ENCODE measurements around the gene TOMM6. TPM values are rescaled to one million over a fixed set of nuclear protein-coding genes. Genes with fewer than 3 reads are reported as not detected.

The TOMM6 gene
- total RNA-seq, 1 donor from 2014 or later, result 203 TPM

DNA sequence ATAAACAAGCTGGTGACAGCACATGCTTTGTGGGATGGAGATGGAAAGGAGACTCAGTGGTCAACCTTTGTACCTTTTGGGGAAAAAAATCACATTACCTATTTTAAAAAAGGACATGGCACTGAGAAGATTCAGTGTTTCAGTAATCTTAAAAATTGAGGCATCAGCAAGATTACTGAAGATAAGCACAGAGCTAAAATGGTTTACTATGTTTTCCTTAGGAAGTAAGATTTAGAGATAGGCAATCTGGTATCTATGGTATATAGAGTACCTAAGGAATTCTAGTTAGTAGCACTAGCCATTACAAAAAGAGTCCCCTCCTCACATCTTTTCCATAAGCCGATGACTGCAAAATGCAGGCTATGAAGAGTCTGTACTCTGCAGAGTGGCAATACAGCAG lies 35.7 kb downstream of the TOMM6 start:
- TF ChIP-seq, protein P1, sequence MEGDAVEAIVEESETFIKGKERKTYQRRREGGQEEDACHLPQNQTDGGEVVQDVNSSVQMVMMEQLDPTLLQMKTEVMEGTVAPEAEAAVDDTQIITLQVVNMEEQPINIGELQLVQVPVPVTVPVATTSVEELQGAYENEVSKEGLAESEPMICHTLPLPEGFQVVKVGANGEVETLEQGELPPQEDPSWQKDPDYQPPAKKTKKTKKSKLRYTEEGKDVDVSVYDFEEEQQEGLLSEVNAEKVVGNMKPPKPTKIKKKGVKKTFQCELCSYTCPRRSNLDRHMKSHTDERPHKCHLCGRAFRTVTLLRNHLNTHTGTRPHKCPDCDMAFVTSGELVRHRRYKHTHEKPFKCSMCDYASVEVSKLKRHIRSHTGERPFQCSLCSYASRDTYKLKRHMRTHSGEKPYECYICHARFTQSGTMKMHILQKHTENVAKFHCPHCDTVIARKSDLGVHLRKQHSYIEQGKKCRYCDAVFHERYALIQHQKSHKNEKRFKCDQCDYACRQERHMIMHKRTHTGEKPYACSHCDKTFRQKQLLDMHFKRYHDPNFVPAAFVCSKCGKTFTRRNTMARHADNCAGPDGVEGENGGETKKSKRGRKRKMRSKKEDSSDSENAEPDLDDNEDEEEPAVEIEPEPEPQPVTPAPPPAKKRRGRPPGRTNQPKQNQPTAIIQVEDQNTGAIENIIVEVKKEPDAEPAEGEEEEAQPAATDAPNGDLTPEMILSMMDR (conservative IDR thresholded peaks at IDR 0.05), result no peak
- no peaks in the 10 kb centered on the region for H3K4me1 Mint-ChIP-seq (ENCODE audit: unreplicated experiment)
- no peaks in the 10 kb centered on the region for H3K9me3 Mint-ChIP-seq
- DNase-seq (ENCODE audit: extremely low spot score, unreplicated experiment), result no peak
- no peaks in the 10 kb centered on the region for H3K36me3 Mint-ChIP-seq
- H3K4me3 Mint-ChIP-seq, result no peak overlapping the region
- H3K27ac Mint-ChIP-seq, result no peak overlapping the region
- H3K27me3 Mint-ChIP-seq, result no peaks in the 10 kb centered on the region

DNA sequence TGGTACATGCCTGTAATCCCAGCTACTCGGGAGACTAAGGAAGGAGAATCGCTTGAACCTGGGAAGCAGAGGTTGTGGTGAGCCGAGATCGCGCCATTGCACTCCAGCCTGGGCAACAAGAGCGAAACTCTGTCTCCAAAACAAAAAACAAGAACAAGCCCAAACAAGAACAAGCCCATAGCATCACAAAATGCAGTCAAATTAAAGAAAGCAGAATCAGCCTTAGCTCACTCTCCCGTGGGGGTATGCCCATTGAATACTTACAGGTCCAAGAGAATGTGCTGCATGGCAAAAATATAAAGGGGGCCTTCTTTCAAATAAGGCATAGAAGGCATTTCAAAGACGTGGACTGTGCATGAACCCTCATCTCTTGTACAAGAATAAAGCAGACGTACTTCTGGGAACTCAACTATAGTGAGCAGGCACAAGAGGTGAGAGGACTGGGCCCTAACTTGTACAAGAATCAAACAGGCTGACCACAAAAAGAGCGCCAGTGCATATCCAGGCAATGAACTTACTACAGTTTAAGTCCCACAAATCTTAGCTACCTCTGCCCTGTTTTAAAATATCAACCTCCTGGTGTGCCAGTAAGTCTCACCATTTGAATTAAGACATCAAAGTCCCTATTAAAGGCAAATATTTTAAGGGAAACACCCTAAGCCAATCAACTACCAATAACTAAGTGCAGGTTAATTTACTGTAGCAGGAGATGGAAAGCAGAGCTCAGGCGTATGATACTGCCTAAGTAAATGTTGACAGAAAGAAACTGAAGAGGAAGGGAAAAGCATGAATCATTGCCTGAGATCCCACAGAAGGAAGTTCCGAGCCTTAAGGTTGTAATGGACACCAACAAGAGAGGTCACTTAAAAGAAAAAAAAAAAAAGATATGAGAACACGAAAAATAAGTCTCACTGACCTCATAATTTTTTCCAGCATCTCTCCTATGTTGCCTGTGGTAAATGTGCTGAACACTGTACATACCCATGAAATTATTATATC lies 37.4 kb downstream of the TOMM6 start:
- DNase-seq (ENCODE audit: extremely low spot score, unreplicated experiment), result no peak
- TF ChIP-seq, protein P1 (conservative IDR thresholded peaks at IDR 0.05), result no peak
- Mint-ChIP-seq H3K4me3 (no peak overlapping the region), H3K36me3 (no peaks in the 10 kb centered on the region), H3K27me3 (no peaks in the 10 kb centered on the region), H3K27ac (no peak overlapping the region), H3K9me3 (no peaks in the 10 kb centered on the region), H3K4me1 (ENCODE audit: unreplicated experiment) (no peaks in the 10 kb centered on the region)

DNA sequence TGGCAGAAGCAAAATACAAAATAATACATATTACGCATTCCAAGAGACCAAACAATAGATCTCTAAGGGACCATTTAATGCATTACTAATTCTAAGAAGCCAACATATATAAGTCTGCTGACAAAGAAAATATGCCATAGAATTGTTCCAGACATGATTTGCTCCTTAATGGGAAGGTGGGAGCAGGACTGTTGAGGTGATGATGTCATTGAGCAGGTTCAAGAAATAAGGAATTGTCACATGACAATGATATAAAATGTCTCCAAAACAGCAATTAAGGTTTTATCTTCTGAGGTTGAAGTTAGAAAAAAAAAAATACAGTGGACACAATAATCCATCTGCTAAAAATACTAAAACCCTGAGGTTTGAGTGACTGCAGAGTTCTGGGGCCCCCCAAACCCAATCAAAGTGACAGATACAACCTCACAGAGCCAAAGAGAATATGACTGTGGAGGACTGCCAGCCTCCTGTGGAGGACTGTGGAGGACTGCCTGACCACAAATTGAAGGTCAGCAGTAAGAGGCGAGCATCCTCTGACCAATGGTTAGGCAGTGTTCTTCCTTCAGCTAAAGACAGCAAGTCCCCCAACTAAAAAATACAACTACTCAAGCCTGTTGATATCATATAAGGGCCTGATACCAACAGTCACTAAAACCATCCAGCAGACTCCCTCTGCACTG lies 39.0 kb downstream of the TOMM6 start:
- no peaks in the 10 kb centered on the region for H3K36me3 Mint-ChIP-seq
- H3K27me3 Mint-ChIP-seq, result no peaks in the 10 kb centered on the region
- no peaks in the 10 kb centered on the region for H3K4me1 Mint-ChIP-seq (ENCODE audit: unreplicated experiment)
- no peak for DNase-seq (ENCODE audit: extremely low spot score, unreplicated experiment)
- TF ChIP-seq, protein P1 (conservative IDR thresholded peaks at IDR 0.05), result no peak
- no peak overlapping the region for H3K4me3 Mint-ChIP-seq
- H3K27ac Mint-ChIP-seq, result no peak overlapping the region
- H3K9me3 Mint-ChIP-seq, result no peaks in the 10 kb centered on the region

DNA sequence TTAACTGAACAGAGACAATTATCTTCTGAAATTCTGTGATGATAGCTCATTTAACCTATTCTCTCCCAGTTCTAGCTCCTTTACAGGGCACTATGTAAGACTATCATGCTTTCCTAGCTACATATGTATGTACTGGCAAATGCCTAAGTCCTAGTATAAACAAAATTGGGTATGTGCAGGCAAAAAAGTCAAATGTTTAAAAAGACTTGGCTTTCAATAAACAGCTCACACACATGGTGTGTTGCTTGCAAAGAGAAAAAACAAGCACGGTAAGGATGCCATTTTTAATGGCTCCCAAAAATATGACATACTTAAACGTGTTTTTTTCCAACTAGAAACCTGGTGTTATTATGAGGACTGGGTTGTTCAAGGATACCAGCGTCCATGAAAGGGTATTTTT lies 44.8 kb downstream of the TOMM6 start:
- DNase-seq (ENCODE audit: extremely low spot score, unreplicated experiment), result no peak
- Mint-ChIP-seq H3K4me1 (ENCODE audit: unreplicated experiment) (no peaks in the 10 kb centered on the region), H3K27me3 (no peaks in the 10 kb centered on the region), H3K27ac (no peak overlapping the region), H3K4me3 (no peak overlapping the region), H3K9me3 (no peaks in the 10 kb centered on the region), H3K36me3 (no peaks in the 10 kb centered on the region)
- TF ChIP-seq, protein P1 (conservative IDR thresholded peaks at IDR 0.05), result no peak

DNA sequence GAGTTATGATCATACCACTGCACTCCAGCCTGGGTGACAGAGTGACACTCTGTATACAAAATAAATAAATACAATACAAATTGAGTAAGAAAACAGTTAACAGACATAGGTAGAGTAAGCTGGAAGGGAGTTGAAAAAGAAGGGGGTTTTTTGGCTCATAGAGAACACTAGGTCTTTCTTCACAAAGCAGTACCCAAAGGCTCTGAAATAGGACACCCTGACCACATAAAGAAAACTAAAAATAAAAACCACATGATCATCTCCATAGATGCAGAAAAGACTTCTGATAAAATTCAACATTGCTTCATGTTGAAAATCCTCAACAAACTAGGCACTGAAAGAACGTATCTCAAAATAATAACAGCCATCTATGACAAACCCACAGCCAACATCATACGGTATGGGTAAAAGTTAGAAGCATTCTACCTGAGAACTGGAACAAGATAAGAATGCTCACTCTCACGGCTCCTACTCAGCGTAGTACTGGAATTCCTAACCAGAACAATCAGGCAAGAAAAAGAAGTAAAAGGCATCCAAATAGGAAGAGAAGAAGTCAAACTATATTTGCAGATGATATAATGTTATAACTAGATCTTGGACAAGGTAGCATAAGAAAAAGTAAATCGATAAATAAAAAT lies 48.6 kb downstream of the TOMM6 start:
- DNase-seq (ENCODE audit: extremely low spot score, unreplicated experiment), result no peak
- H3K36me3 Mint-ChIP-seq, result no peaks in the 10 kb centered on the region
- TF ChIP-seq, protein P1 (conservative IDR thresholded peaks at IDR 0.05), result no peak
- no peak overlapping the region for H3K27ac Mint-ChIP-seq
- no peaks in the 10 kb centered on the region for H3K9me3 Mint-ChIP-seq
- no peaks in the 10 kb centered on the region for H3K27me3 Mint-ChIP-seq
- no peaks in the 10 kb centered on the region for H3K4me1 Mint-ChIP-seq (ENCODE audit: unreplicated experiment)
- no peak overlapping the region for H3K4me3 Mint-ChIP-seq
